H1 (cell line): ENCODE data around the gene PCNX3. TPM values are rescaled to one million over a fixed set of nuclear protein-coding genes. Genes with fewer than 3 reads are reported as not detected.
A peak's percentile ranks its signal among the peaks of the same experiment; 100 is the strongest.

ENCODE experiments used
- CTCF ChIA-PET: fragments of 300-600 bp; sonication (Branson Sonifier 250); formaldehyde crosslinking; loops from one replicate; lab custom pipeline; 2021; ENCODE audit not compliant: partially characterized antibody; lab: Charles Lee
- POLR2A ChIA-PET: fragments of 300-600 bp; sonication (Branson Sonifier 250); formaldehyde crosslinking; loops from one replicate; lab custom pipeline; 2021; ENCODE audit warnings: inconsistent platforms; ENCODE audit not compliant: partially characterized antibody; lab: Charles Lee
- DNase-seq, 2 experiments: peaks; one replicate each; pipeline versions ENCODE4 v3.0.0 to v3.0.0-alpha.2; 2010 to 2022; ENCODE audit warnings: low spot score in 2 of 2, low read depth in 1 of 2, mixed read lengths in 1 of 2
- FAIRE-seq: peaks from 2 replicates; lab custom pipeline; 2011; peaks lifted over from hg19 to GRCh38; lab: Jason Lieb, UNC
- H2AFZ ChIP-seq: 2 replicates; pipeline ENCODE4 v1.8.1; 2012; ENCODE audit warnings: low read length, inconsistent platforms
- H2AK5ac ChIP-seq: 2 replicates; pipeline ENCODE4 v1.6.1; 2013; ENCODE audit warnings: low read depth, low read length
- H2BK120ac ChIP-seq: replicated peaks from 2 replicates; pipeline ENCODE3; 2013; ENCODE audit warnings: low read depth, low read length, inconsistent platforms
- H2BK12ac ChIP-seq: 2 replicates; pipeline ENCODE4 v1.6.1; 2013; ENCODE audit warnings: low read depth, low read length
- H2BK15ac ChIP-seq: 2 replicates; pipeline ENCODE4 v1.6.1; 2013; ENCODE audit warnings: low read length
- H2BK20ac ChIP-seq: 2 replicates; pipeline ENCODE4 v1.6.1; 2013; ENCODE audit warnings: low read length
- H2BK5ac ChIP-seq: 2 replicates; pipeline ENCODE4 v1.6.1; 2013; ENCODE audit warnings: low read depth, low read length
- H3K14ac ChIP-seq: 2 replicates; pipeline ENCODE4 v1.6.1; 2013; ENCODE audit warnings: inconsistent platforms; ENCODE audit not compliant: insufficient read length
- H3K18ac ChIP-seq: 2 replicates; pipeline ENCODE4 v1.6.1; 2013; ENCODE audit warnings: low read length; ENCODE audit errors: extremely low read depth
- H3K23ac ChIP-seq: 2 replicates; pipeline ENCODE4 v1.6.1; 2013; ENCODE audit warnings: inconsistent platforms; ENCODE audit not compliant: insufficient read length
- H3K23me2 ChIP-seq: 2 replicates; pipeline ENCODE4 v1.6.1; 2013; ENCODE audit warnings: low read depth, low read length
- H3K27ac ChIP-seq: 2 replicates; pipeline ENCODE4 v1.6.1; 2011; ENCODE audit warnings: low read depth, low read length, inconsistent platforms
- H3K27me3 ChIP-seq, 4 experiments: replicated peaks in 1 of 4; 1 replicate in 1 of 4; 2 replicates in 3 of 4; pipeline versions ENCODE4 v1.6.1 to v1.8.1; 2011 to 2013; ENCODE audit warnings: low read length in 3 of 4, mild to moderate bottlenecking in 3 of 4, inconsistent platforms in 2 of 4, mixed read lengths in 2 of 4, moderate library complexity in 1 of 4; ENCODE audit not compliant: control insufficient read depth in 3 of 4, insufficient read depth in 3 of 4; ENCODE audit errors: extremely low read depth in 1 of 4
- H3K36me3 ChIP-seq, 4 experiments: 2 replicates each; pipeline versions ENCODE4 v1.6.1 to v1.8.1; 2011 to 2013; ENCODE audit warnings: mild to moderate bottlenecking in 4 of 4, low read length in 3 of 4, moderate library complexity in 2 of 4, control low read depth in 1 of 4, inconsistent platforms in 1 of 4; ENCODE audit not compliant: insufficient read depth in 4 of 4, control insufficient read depth in 2 of 4
- H3K4ac ChIP-seq: replicated peaks from 2 replicates; pipeline ENCODE3; 2013; ENCODE audit warnings: low read length, low read depth, mixed read lengths, inconsistent platforms; ENCODE audit not compliant: insufficient read length
- H3K4me1 ChIP-seq, 4 experiments: replicated peaks in 1 of 4; 1 replicate in 1 of 4; 2 replicates in 3 of 4; pipeline versions ENCODE4 v1.6.1 to v1.8.1; 2011 to 2013; ENCODE audit warnings: low read length in 3 of 4, inconsistent platforms in 2 of 4, mixed read lengths in 1 of 4; ENCODE audit not compliant: insufficient read depth in 4 of 4, control insufficient read depth in 3 of 4
- H3K4me2 ChIP-seq, 2 experiments: 2 replicates each; pipeline versions ENCODE4 v1.6.1 to v1.8.1; 2011 to 2013; ENCODE audit warnings: low read depth in 2 of 2, low read length in 2 of 2, control low read depth in 1 of 2, inconsistent platforms in 1 of 2, mild to moderate bottlenecking in 1 of 2; ENCODE audit not compliant: insufficient read depth in 1 of 2
- H3K4me3 ChIP-seq, 4 experiments: fragments of 200-600, 300-600 bp in 1 of 4; sonication (generic), shearing (Covaris generic), sonication (Bioruptor Twin) in 1 of 4; 2 replicates each; pipeline versions ENCODE4 v1.5.1 to v1.8.1; 2011 to 2016; ENCODE audit warnings: low read length in 4 of 4, low read depth in 3 of 4, control low read depth in 2 of 4, inconsistent platforms in 2 of 4, mild to moderate bottlenecking in 2 of 4, mixed read lengths in 1 of 4, moderate library complexity in 1 of 4; ENCODE audit not compliant: insufficient read depth in 2 of 4; ENCODE audit errors: extremely low read depth in 1 of 4
- H3K56ac ChIP-seq: replicated peaks from 2 replicates; pipeline ENCODE3; 2013; ENCODE audit warnings: low read depth, mild to moderate bottlenecking, mixed read lengths, low read length, inconsistent platforms; ENCODE audit not compliant: insufficient read length
- H3K79me1 ChIP-seq: 2 replicates; pipeline ENCODE4 v1.6.1; 2013; ENCODE audit warnings: low read depth, low read length, control low read depth
- H3K79me2 ChIP-seq, 2 experiments: 2 replicates each; pipeline versions ENCODE4 v1.6.1 to v1.8.1; 2012 to 2013; ENCODE audit warnings: low read length in 2 of 2, mild to moderate bottlenecking in 2 of 2, inconsistent platforms in 1 of 2; ENCODE audit not compliant: insufficient read depth in 2 of 2, control insufficient read depth in 1 of 2
- H3K9ac ChIP-seq, 4 experiments: replicated peaks in 1 of 4; 1 replicate in 1 of 4; 2 replicates in 3 of 4; pipeline versions ENCODE4 v1.6.1 to v1.8.1; 2011 to 2013; ENCODE audit warnings: low read depth in 3 of 4, low read length in 3 of 4, control low read depth in 2 of 4, mild to moderate bottlenecking in 2 of 4, moderate library complexity in 2 of 4, inconsistent platforms in 1 of 4; ENCODE audit errors: extremely low read depth in 1 of 4
- H3K9me3 ChIP-seq, 2 experiments: 2 replicates each; pipeline versions ENCODE4 v1.6.1 to v1.8.1; 2012 to 2013; ENCODE audit warnings: mild to moderate bottlenecking in 2 of 2, moderate library complexity in 2 of 2, control low read depth in 1 of 2, inconsistent platforms in 1 of 2, low read depth in 1 of 2, low read length in 1 of 2, mixed read lengths in 1 of 2; ENCODE audit not compliant: insufficient read depth in 2 of 2
- H4K20me1 ChIP-seq, 2 experiments: replicated peaks in 1 of 2; 2 replicates each; pipeline versions ENCODE3 to v1.8.1; 2011 to 2013; ENCODE audit warnings: inconsistent platforms in 2 of 2, low read length in 2 of 2, mild to moderate bottlenecking in 1 of 2; ENCODE audit not compliant: insufficient read depth in 2 of 2, control insufficient read depth in 1 of 2
- H4K5ac ChIP-seq: 2 replicates; pipeline ENCODE4 v1.6.1; 2013; ENCODE audit warnings: low read length, low read depth, mixed read lengths, inconsistent platforms; ENCODE audit not compliant: insufficient read length
- H4K8ac ChIP-seq: 2 replicates; pipeline ENCODE4 v1.8.0; 2013; ENCODE audit warnings: mild to moderate bottlenecking, moderate library complexity, low read length, inconsistent platforms; ENCODE audit not compliant: insufficient read depth; ENCODE audit errors: extremely low read depth
- H4K91ac ChIP-seq: replicated peaks from 2 replicates; pipeline ENCODE3; 2013; ENCODE audit warnings: low read length, mixed read lengths, inconsistent platforms; ENCODE audit not compliant: insufficient read length
- CHD2 ChIP-seq: IDR thresholded peaks from 2 replicates; pipeline ENCODE4 v1.6.1; 2012; ENCODE audit warnings: low read length, improper control_type of control experiment
- EP300 ChIP-seq, 2 experiments: IDR thresholded peaks; 1 replicate in 1 of 2; 2 replicates in 1 of 2; pipeline ENCODE4 v1.6.1; 2011 to 2012; ENCODE audit warnings: low read depth in 2 of 2, low read length in 2 of 2, mild to moderate bottlenecking in 2 of 2, borderline replicate concordance in 1 of 2, inconsistent platforms in 1 of 2, moderate library complexity in 1 of 2
- HDAC2 ChIP-seq, 2 experiments: fragments of 300-600 bp in 1 of 2; sonication (generic) in 1 of 2; IDR thresholded peaks; 2 replicates each; pipeline ENCODE4 v1.6.1; 2011 to 2012; ENCODE audit warnings: low read depth in 2 of 2, low read length in 2 of 2, mild to moderate bottlenecking in 2 of 2, moderate library complexity in 2 of 2, borderline replicate concordance in 1 of 2, inconsistent platforms in 1 of 2
- HDAC6 ChIP-seq: IDR thresholded peaks from one replicate; pipeline ENCODE4 v1.7.1; 2012; ENCODE audit warnings: low read depth, mild to moderate bottlenecking, inconsistent platforms, low read length, moderate library complexity
- JUN ChIP-seq: IDR thresholded peaks from 2 replicates; pipeline ENCODE4 v1.6.1; 2011; ENCODE audit warnings: low read depth, mild to moderate bottlenecking, improper control_type of control experiment, low read length
- NANOG ChIP-seq: IDR thresholded peaks from 2 replicates; pipeline ENCODE4 v1.6.1; 2011; ENCODE audit warnings: low read length, low read depth, mild to moderate bottlenecking, inconsistent platforms; ENCODE audit not compliant: insufficient read depth, poor library complexity, severe bottlenecking
- PHF8 ChIP-seq: fragments of 200-600 bp; sonication (generic); conservative IDR thresholded peaks from 2 replicates; pipeline ENCODE4 v1.7.1; 2012; ENCODE audit warnings: low read depth, mild to moderate bottlenecking, inconsistent platforms, low read length, moderate library complexity
- POLR2AphosphoS5 ChIP-seq: IDR thresholded peaks from 2 replicates; pipeline ENCODE4 v1.6.1; 2011; ENCODE audit warnings: low read depth, low read length
- SIN3A ChIP-seq, 2 experiments: IDR thresholded peaks in 1 of 2; conservative IDR thresholded peaks in 1 of 2; 2 replicates each; pipeline ENCODE4 v1.6.1; 2011 to 2012; ENCODE audit warnings: low read length in 2 of 2, improper control_type of control experiment in 1 of 2, low read depth in 1 of 2, mild to moderate bottlenecking in 1 of 2
- ZNF274 ChIP-seq: IDR thresholded peaks from 2 replicates; pipeline ENCODE4 v1.7.0; 2012; ENCODE audit warnings: low read length, borderline replicate concordance; ENCODE audit errors: extremely low read depth
- WGBS, 2 experiments: shearing (Covaris generic) in 1 of 2; methylation state at CpG; one replicate each; pipeline versions ENCODE4 v1.1.6 to v1.1.7; 2013 to 2015; ENCODE audit warnings: low lambda C conversion rate in 2 of 2, mixed read lengths in 2 of 2, inconsistent platforms in 1 of 2, low coverage in 1 of 2, missing lambda C conversion rate in 1 of 2; ENCODE audit not compliant: insufficient replicate concordance in 2 of 2, insufficient coverage in 1 of 2, insufficient read length in 1 of 2; ENCODE audit errors: extremely low coverage in 1 of 2, missing lambda C conversion rate in 1 of 2; 5-methylcytosine and 5-hydroxymethylcytosine counted together
- polyA plus RNA-seq, 7 experiments: library from polyadenylated mRNA; depleted of rRNA in 3 of 7; stranded (reverse) in 5 of 7; unstranded in 2 of 7; fragments of >200 nt in 5 of 7; fragments of 200-250 nt in 2 of 7; gene quantifications; 1 replicate in 5 of 7; 2 replicates in 1 of 7; 4 replicates in 1 of 7; pipeline versions ENCODE4 v1.2.1 to v1.2.3, GENCODE V29; 2011 to 2013; ENCODE audit warnings: missing spikeins in 2 of 7, mixed read lengths in 2 of 7
- total RNA-seq: library from RNA; stranded (reverse); fragmentation: NEBNext Ultra II Directional; extraction: Animal tissue kit (Norgen Biotek cat#: 25700); gene quantifications from 2 replicates; pipeline ENCODE4 v1.2.1, GENCODE V29; 2021

The PCNX3 gene
- total and polyA plus RNA-seq, 2 of the 8 experiments (the other 6 are each of a cell fraction or from before 2014, with no cell fraction given) = 27.2 to 38.8 TPM

GRCh38 chr11:65616575-65617001, 1.0 kb downstream of the PCNX3 start:
- H3K23me2 ChIP-seq = peaks cover 16% of the 10 kb centered on the region
- H3K79me1 ChIP-seq = peaks cover 28% of the 10 kb centered on the region
- H3K27ac ChIP-seq = no peak overlapping the region
- CTCF ChIA-PET = interaction anchor here (0.7 to 2.1 kb wide), 8 partner anchors 10 to 95 kb away, joined by 3 to 11 read pairs (median 4); partner anchors contain the start of genes KAT5 and SIPA1
- no peak overlapping the region for H3K56ac ChIP-seq
- no peak overlapping the region for H4K5ac ChIP-seq
- no peak overlapping the region for H2AK5ac ChIP-seq
- H3K4ac ChIP-seq = no peak overlapping the region
- 87% methylated on average over 10 of the region's 10 CpGs; no CpG with 5 or more reads in 1 of the 2 experiments for WGBS, 2 experiments
- H3K4me1 ChIP-seq = peaks cover 0 to 18% (median 9%) of the 10 kb centered on the region in 4 experiments; a peak in 5 of 7 replicates
- H3K18ac ChIP-seq = no peak overlapping the region
- H2BK20ac ChIP-seq = no peak overlapping the region
- DNase-seq (no peak), FAIRE-seq (no peak)
- H3K14ac ChIP-seq = no peak overlapping the region
- no peak overlapping the region for H3K23ac ChIP-seq
- peaks cover 3 to 29% (median 19%) of the 10 kb centered on the region in 4 experiments; a peak in 6 of 8 replicates for H3K36me3 ChIP-seq
- H4K20me1 ChIP-seq = peaks cover 5 to 36% of the 10 kb centered on the region in 2 experiments
- H2AFZ ChIP-seq = no peak overlapping the region
- H2BK15ac ChIP-seq = no peak overlapping the region
- H2BK12ac ChIP-seq = no peak overlapping the region
- H3K9ac ChIP-seq = peak overlapping the region in 3 of 4 experiments; percentile 52 to 78 (median 72); a peak in 5 of 7 replicates
- peaks cover 11 to 27% of the 10 kb centered on the region in 2 experiments for H3K79me2 ChIP-seq
- no peak for TF ChIP-seq JUN
- TF ChIP-seq EP300 (IDR thresholded peaks at IDR 0.05; ENCODE audit: borderline replicate concordance in 1 of 2, low read depth in 2 of 2, low read length in 2 of 2) = no peak
- TF ChIP-seq NANOG = no peak
- TF ChIP-seq CHD2 = no peak
- no peak for TF ChIP-seq SIN3A (conservative IDR thresholded peaks at IDR 0.05 in 1 of 2, IDR thresholded peaks at IDR 0.05 in 1 of 2; ENCODE audit: low read depth in 1 of 2, low read length in 2 of 2)
- TF ChIP-seq HDAC6 = no peak
- TF ChIP-seq POLR2AphosphoS5 = no peak
- no peak for TF ChIP-seq ZNF274
- no peak for TF ChIP-seq PHF8
- no peak for TF ChIP-seq HDAC2 (IDR thresholded peaks at IDR 0.05; ENCODE audit: borderline replicate concordance in 1 of 2, low read depth in 2 of 2, low read length in 2 of 2)
- TF ChIP-seq, all 59 proteins: peak for 0
- no peak overlapping the region for H2BK5ac ChIP-seq
- H4K8ac ChIP-seq = no peak overlapping the region; the same call in 1 of the 2 replicates
- no peaks in the 10 kb centered on the region for H3K9me3 ChIP-seq
- peak overlapping the region; percentile 80 to 98 for H3K4me2 ChIP-seq
- POLR2A ChIA-PET = interaction anchor here (0.7 to 5.7 kb wide), 8 partner anchors 12 to 119 kb away, joined by 3 to 38 read pairs (median 6); partner anchors contain the start of gene SIPA1
- no peaks in the 10 kb centered on the region for H3K27me3 ChIP-seq
- H3K4me3 ChIP-seq = peak overlapping the region; percentile 63 to 88 (median 86)
- no peak overlapping the region for H2BK120ac ChIP-seq
- no peak overlapping the region for H4K91ac ChIP-seq
